Adrenal gland (tissue), 12 donors: Measurements from ENCODE around the gene ASCL2. TPM values are rescaled to one million over a fixed set of nuclear protein-coding genes. Genes with fewer than 3 reads are reported as not detected.

Experiments used
- DNase-seq, 7 donors: peaks; one replicate each; pipeline ENCODE4 v3.0.0-alpha.2; 2019 to 2020
- H3K27ac ChIP-seq, 5 donors: fragments of 200-600 bp; sonication (generic) in 4 of 5; 1 replicate in 3 of 5; 2 replicates in 2 of 5; pipeline versions ENCODE4 v1.5.1 to v1.8.0; 2016 to 2020; ENCODE audit warnings: mild to moderate bottlenecking in 1 of 5
- H3K27me3 ChIP-seq: fragments of 200-600 bp; 2 replicates; pipeline ENCODE4 v1.8.0; 2021
- H3K36me3 ChIP-seq, 2 donors: fragments of 200-600 bp; replicated peaks in 1 of 2; 1 replicate in 1 of 2; 2 replicates in 1 of 2; pipeline versions ENCODE4 v1.5.1 to v1.8.0; 2018 to 2022
- H3K4me1 ChIP-seq, 2 donors: fragments of 200-600 bp; replicated peaks in 1 of 2; 1 replicate in 1 of 2; 2 replicates in 1 of 2; pipeline versions ENCODE4 v1.5.1 to v1.8.0; 2018 to 2021
- H3K4me3 ChIP-seq, 4 donors: fragments of 200-600 bp; sonication (generic) in 3 of 4; one replicate each; pipeline ENCODE4 v1.5.1; 2016 to 2018
- H3K9me3 ChIP-seq, 3 donors: fragments of 200-600 bp; sonication (generic) in 1 of 3; replicated peaks in 1 of 3; 1 replicate in 2 of 3; 2 replicates in 1 of 3; pipeline versions ENCODE4 v1.5.1 to v1.8.0; 2016 to 2021
- POLR2A ChIP-seq, 2 donors: fragments of 450-650 bp; IDR thresholded peaks; one replicate each; pipeline ENCODE4 v1.6.1; 2017; ENCODE audit warnings: antibody characterized with exemption in 2 of 2, mild to moderate bottlenecking in 2 of 2, moderate library complexity in 1 of 2
- WGBS, 4 donors: extraction: QIAGEN DNeasy Blood & Tissue Kit in 2 of 4; methylation state at CpG; one replicate each; pipeline versions ENCODE4 v1.1.5 to v1.1.7; 2013 to 2017; 5-methylcytosine and 5-hydroxymethylcytosine counted together
- intact Hi-C, 2 donors: fragments of 100-400 bp; cut with DNase I; formaldehyde crosslinking; loops; one replicate each; pipeline versions ENCODE4 v1.14.1 to v1.15.0; 2022 to 2023
- polyA plus RNA-seq, 3 donors: library from polyadenylated mRNA; stranded (reverse); fragments of 200-250 nt in 2 of 3; fragments of 350-450 nt in 1 of 3; fragmentation: Illumina TruSeq in 1 of 3; extraction: RNeasy Lipid Tissue Mini Kit (QIAGEN cat#74804) in 1 of 3; gene quantifications; one replicate each; pipeline ENCODE4 v1.2.3, GENCODE V29; 2013 to 2014
- total RNA-seq, 9 donors: library from RNA; depleted of rRNA in 4 of 9; stranded (reverse); fragments of >200 nt in 4 of 9; fragments of 120-200 nt in 1 of 9; fragmentation: NEBNext Ultra II Directional in 1 of 9; extraction: Animal tissue kit (Norgen Biotek cat#: 25700) in 1 of 9; gene quantifications; one replicate each; pipeline versions ENCODE4 v1.1.0 to v1.2.4, GENCODE V29; 2013 to 2023
- TF ChIP-seq, protein P1 (sequence below), 6 experiments: fragments of 450-650 bp in 4 of 6; fragments of 200-600 bp in 2 of 6; sonication (generic) in 1 of 6; IDR thresholded peaks; 1 replicate in 5 of 6; 2 replicates in 1 of 6; pipeline versions ENCODE4 v1.5.1 to v1.8.0; 2016 to 2021; ENCODE audit warnings: antibody characterized with exemption in 6 of 6, mild to moderate bottlenecking in 2 of 6, moderate library complexity in 1 of 6
- donor health status: healthy with polysubstance abuse.
- donor health status: Bipolar disorder and iron deficiency.
- donor health status: DM: yes; HTN: yes; CAD: no.
- donor health status: DM: no; HTN: no; CAD: no.
- donor health status: DM: no; HTN: no; CAD: no.
- donor health status: DM: yes; HTN: yes; CAD: no.

Gene ASCL2
- total and polyA plus RNA-seq, 12 donors = 0.11 to 2.2 (median 0.77) TPM; not detected in 2

DNA sequence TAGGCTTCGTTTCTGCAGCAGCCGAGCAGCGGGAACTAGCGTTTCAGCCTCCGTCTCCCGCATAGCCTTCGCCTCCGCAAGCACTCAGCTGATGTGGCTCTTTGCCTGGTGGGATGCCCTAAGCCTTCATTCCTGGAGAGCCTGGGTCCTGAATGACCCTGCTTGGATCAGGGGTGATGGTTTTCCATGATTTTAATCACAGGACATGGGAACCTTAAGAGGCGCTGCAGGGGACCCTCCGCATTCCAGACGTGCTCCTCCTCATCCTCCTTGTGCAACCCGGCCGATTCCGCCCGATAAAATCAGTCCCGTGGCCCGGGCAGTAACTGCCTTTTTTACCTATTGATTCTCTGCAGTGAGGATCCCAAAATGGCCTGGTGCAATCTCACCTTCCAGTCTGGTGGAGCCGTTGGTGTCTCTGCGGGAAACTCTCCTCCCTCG, 23.2 kb upstream of the ASCL2 start:
- peak in 5 of 7 donors; percentile 1 to 30 (median 10) for DNase-seq
- no peaks in the 10 kb centered on the region for H3K9me3 ChIP-seq
- no peak overlapping the region for H3K27ac ChIP-seq
- 79 to 86% (median 83%) methylated on average over 20 of the region's 20 CpGs for WGBS, 4 donors
- no peaks in the 10 kb centered on the region for H3K36me3 ChIP-seq
- intact Hi-C loops = loop anchor here in 1 of 2 donors (10.0 kb wide), 1 partner anchor 611 kb away; a partner anchor contains a TSS
- no peak for TF ChIP-seq POLR2A (IDR thresholded peaks at IDR 0.05)
- TF ChIP-seq, protein P1, sequence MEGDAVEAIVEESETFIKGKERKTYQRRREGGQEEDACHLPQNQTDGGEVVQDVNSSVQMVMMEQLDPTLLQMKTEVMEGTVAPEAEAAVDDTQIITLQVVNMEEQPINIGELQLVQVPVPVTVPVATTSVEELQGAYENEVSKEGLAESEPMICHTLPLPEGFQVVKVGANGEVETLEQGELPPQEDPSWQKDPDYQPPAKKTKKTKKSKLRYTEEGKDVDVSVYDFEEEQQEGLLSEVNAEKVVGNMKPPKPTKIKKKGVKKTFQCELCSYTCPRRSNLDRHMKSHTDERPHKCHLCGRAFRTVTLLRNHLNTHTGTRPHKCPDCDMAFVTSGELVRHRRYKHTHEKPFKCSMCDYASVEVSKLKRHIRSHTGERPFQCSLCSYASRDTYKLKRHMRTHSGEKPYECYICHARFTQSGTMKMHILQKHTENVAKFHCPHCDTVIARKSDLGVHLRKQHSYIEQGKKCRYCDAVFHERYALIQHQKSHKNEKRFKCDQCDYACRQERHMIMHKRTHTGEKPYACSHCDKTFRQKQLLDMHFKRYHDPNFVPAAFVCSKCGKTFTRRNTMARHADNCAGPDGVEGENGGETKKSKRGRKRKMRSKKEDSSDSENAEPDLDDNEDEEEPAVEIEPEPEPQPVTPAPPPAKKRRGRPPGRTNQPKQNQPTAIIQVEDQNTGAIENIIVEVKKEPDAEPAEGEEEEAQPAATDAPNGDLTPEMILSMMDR (IDR thresholded peaks at IDR 0.05) = no peak
- H3K27me3 ChIP-seq = peaks cover 4% of the 10 kb centered on the region
- H3K4me1 ChIP-seq = no peaks in the 10 kb centered on the region
- H3K4me3 ChIP-seq = no peak overlapping the region

DNA sequence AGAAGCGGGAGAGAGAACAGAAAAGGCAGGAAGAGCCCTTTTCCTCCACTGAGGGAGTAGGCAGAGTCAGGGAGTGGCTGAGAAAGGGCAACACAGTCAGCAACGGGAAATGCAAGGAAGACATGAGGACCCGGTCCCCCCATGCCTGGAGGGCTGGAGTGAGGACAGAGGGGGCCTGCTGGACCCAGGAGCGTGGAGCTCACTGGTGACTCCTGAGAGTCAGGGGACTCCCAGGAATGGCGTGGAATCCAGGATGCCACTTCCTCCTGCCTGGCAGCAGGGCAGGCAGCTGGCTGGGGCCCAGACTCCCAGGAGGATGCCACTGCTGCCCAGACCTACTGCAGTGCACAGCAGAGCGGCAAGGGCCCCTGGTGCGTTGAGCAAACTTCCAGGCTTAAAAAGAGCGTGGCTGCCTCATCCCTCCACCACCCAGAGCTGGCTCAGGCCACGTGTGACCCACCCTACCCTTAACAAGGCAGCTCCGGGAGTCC, 20.0 kb upstream of the ASCL2 start:
- no peaks in the 10 kb centered on the region for H3K36me3 ChIP-seq
- peaks cover 4% of the 10 kb centered on the region for H3K27me3 ChIP-seq
- no peak overlapping the region for H3K27ac ChIP-seq
- peak in 2 of 7 donors; percentile 10 to 36 for DNase-seq
- TF ChIP-seq POLR2A (IDR thresholded peaks at IDR 0.05) = no peak
- TF ChIP-seq, protein P1 (IDR thresholded peaks at IDR 0.05) = no peak
- no peaks in the 10 kb centered on the region for H3K9me3 ChIP-seq
- WGBS, 4 donors = 40 to 52% (median 45%) methylated on average over 4 to 10 of the region's 10 CpGs
- no peaks in the 10 kb centered on the region for H3K4me1 ChIP-seq
- H3K4me3 ChIP-seq = no peak overlapping the region
- intact Hi-C loops = loop anchor here in 1 of 2 donors (10.0 kb wide), 1 partner anchor 614 kb away; a partner anchor contains a TSS

DNA sequence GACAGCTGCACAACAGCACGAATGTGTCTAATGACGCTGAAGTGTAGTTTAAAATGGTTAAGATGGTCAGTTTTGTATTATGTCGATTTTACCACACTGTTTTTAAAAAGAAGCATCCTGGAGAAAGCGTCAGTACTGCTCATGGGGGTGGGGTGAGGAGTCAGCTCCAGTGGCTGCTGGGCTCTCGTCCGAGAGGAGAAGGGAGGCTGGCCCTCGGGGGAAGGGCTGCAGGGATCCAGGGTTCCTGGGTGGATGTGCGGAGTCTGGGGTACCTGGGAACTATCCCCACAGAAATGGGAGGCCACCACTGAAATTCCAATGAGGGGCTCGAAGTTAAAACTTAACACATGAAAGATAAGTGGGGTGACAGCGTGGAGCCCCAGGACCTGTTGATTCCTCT, 19.5 kb upstream of the ASCL2 start:
- Histone ChIP-seq H3K27me3 (peaks cover 8% of the 10 kb centered on the region), H3K27ac (no peak overlapping the region), H3K36me3 (no peaks in the 10 kb centered on the region), H3K9me3 (no peaks in the 10 kb centered on the region), H3K4me1 (no peaks in the 10 kb centered on the region), H3K4me3 (no peak overlapping the region)
- intact Hi-C loops = loop anchor here in 1 of 2 donors (10.0 kb wide), 1 partner anchor 615 kb away; a partner anchor contains a TSS
- peak in 2 of 7 donors; percentile 5 to 11 for DNase-seq
- TF ChIP-seq, protein P1 (IDR thresholded peaks at IDR 0.05) = no peak
- no peak for TF ChIP-seq POLR2A (IDR thresholded peaks at IDR 0.05)
- WGBS, 4 donors = 74 to 79% (median 77%) methylated on average over 10 of the region's 10 CpGs

DNA sequence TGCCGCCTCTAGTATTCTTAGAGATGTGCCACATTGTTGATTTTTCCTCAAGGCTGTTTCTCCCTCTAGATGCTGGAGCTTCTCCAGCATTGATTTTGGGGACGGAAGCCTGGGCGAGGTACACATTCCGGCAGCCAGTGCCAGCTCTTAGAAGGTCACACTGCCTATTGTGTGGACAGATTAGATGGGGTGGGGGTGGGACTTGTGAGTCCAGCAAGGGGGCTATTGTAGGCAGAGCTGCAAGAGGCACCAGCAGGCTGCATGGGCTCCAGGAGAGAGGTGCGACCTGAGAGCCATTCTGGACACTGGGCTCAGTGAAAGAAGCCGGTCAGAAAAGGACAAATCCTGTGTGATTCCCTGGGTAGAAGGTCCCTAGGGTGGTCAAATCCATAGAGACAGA, 19.0 kb upstream of the ASCL2 start:
- intact Hi-C loops = no loop called here
- Histone ChIP-seq H3K4me1 (no peaks in the 10 kb centered on the region), H3K27ac (no peak overlapping the region), H3K36me3 (no peaks in the 10 kb centered on the region), H3K4me3 (no peak overlapping the region), H3K27me3 (peaks cover 8% of the 10 kb centered on the region), H3K9me3 (no peaks in the 10 kb centered on the region)
- no peak for TF ChIP-seq POLR2A (IDR thresholded peaks at IDR 0.05)
- TF ChIP-seq, protein P1 (IDR thresholded peaks at IDR 0.05) = no peak
- DNase-seq = peak in 3 of 7 donors; percentile 13 to 38 (median 15)
- 44 to 65% (median 58%) methylated on average over 6 of the region's 6 CpGs for WGBS, 4 donors
